K562 (cell line): ENCODE results near the gene N4BP2. TPM values are rescaled to one million over a fixed set of nuclear protein-coding genes. Genes with fewer than 3 reads are reported as not detected.

ENCODE experiments used
- ATAC-seq: fragments of 200-7000 bp; cut with Tn5 transposase; 3 replicates; pipeline ENCODE4 v1.9.1; 2020; ENCODE audit warnings: moderate library complexity
- BruUV-seq: library from RNA; stranded (reverse); fragments of 400-500 nt; replicated peaks from 2 replicates; lab custom pipeline; 2021; lab: Mats Ljungman, UMichigan
- CTCF ChIA-PET: fragments of 300-600 bp; formaldehyde crosslinking; extraction: SDS; loops from one replicate; lab custom pipeline; 2021; ENCODE audit warnings: low intra/inter-chr PET ratio; lab: Yijun Ruan, JAX
- POLR2A ChIA-PET: fragments of 300-600, 350-650 bp; sonication (Branson Sonifier 250); formaldehyde crosslinking; extraction: SDS; loops from one replicate; lab custom pipeline; 2021; ENCODE audit warnings: antibody characterized with exemption, inconsistent platforms; lab: Yijun Ruan, JAX
- DNase-seq, 4 experiments: peaks; one replicate each; pipeline versions ENCODE4 v3.0.0 to v3.0.0-alpha.2; 2011 to 2018; ENCODE audit warnings: low spot score in 3 of 4, mixed read lengths in 3 of 4; ENCODE audit errors: extremely low read depth in 1 of 4
- FAIRE-seq: peaks from 2 replicates; lab custom pipeline; 2011; peaks lifted over from hg19 to GRCh38; lab: Jason Lieb, UNC
- H2AFZ ChIP-seq: 2 replicates; pipeline ENCODE4 v1.6.0; 2011; ENCODE audit warnings: low read depth, low read length, control low read depth, inconsistent platforms
- H3K27ac ChIP-seq: fragments of 200-600 bp; 3 replicates; pipeline ENCODE4 v1.8.0; 2011; ENCODE audit warnings: low read depth, mild to moderate bottlenecking, control low read depth, inconsistent platforms, low read length, moderate library complexity, mixed read lengths; ENCODE audit errors: extremely low read depth
- H3K27me3 ChIP-seq, 2 experiments: fragments of 300-600 bp in 1 of 2; 2 replicates in 1 of 2; 3 replicates in 1 of 2; pipeline versions ENCODE4 v1.6.0 to v1.8.0; 2011; ENCODE audit warnings: inconsistent platforms in 2 of 2, low read length in 2 of 2, mild to moderate bottlenecking in 1 of 2, mixed read lengths in 1 of 2, moderate library complexity in 1 of 2; ENCODE audit not compliant: control insufficient read depth in 2 of 2, insufficient read depth in 2 of 2
- H3K36me3 ChIP-seq: fragments of 300-600 bp; 3 replicates; pipeline ENCODE4 v1.8.0; 2011; ENCODE audit warnings: mild to moderate bottlenecking, low read length, inconsistent platforms; ENCODE audit not compliant: control insufficient read depth, insufficient read depth
- H3K4me1 ChIP-seq, 2 experiments: fragments of 200-600 bp in 1 of 2; replicated peaks in 1 of 2; 2 replicates in 1 of 2; 3 replicates in 1 of 2; pipeline versions ENCODE4 v1.5.1 to v1.8.0; 2011; ENCODE audit warnings: inconsistent platforms in 2 of 2, low read length in 2 of 2, mild to moderate bottlenecking in 1 of 2, mixed read lengths in 1 of 2, moderate library complexity in 1 of 2; ENCODE audit not compliant: control insufficient read depth in 2 of 2, insufficient read depth in 2 of 2
- H3K4me2 ChIP-seq: 2 replicates; pipeline ENCODE4 v1.6.1; 2011; ENCODE audit warnings: low read length, control low read depth, inconsistent platforms, mixed read lengths; ENCODE audit not compliant: insufficient read depth
- H3K4me3 ChIP-seq: fragments of 200-600 bp; sonication (generic), shearing (Covaris generic); 2 replicates; pipeline ENCODE4 v1.5.1; 2016; ENCODE audit warnings: control low read depth, inconsistent platforms
- H3K79me2 ChIP-seq: fragments of 200-600 bp; 3 replicates; pipeline ENCODE4 v1.8.0; 2011; ENCODE audit warnings: low read length, inconsistent platforms; ENCODE audit not compliant: control insufficient read depth, insufficient read depth
- H3K9ac ChIP-seq, 2 experiments: 2 replicates each; pipeline versions ENCODE4 v1.6.0 to v1.6.1; 2011; ENCODE audit warnings: low read depth in 2 of 2, low read length in 2 of 2, control low read depth in 1 of 2, inconsistent platforms in 1 of 2, mild to moderate bottlenecking in 1 of 2, mixed read lengths in 1 of 2; ENCODE audit not compliant: insufficient read depth in 1 of 2
- H3K9me1 ChIP-seq: one replicate; pipeline ENCODE4 v1.6.0; 2011; ENCODE audit warnings: inconsistent platforms, mild to moderate bottlenecking, low read length, moderate library complexity; ENCODE audit not compliant: control insufficient read depth, insufficient read depth
- H3K9me3 ChIP-seq: replicated peaks from 2 replicates; pipeline ENCODE4 v1.5.1; 2011; ENCODE audit warnings: low read depth, low read length, inconsistent platforms; ENCODE audit not compliant: control insufficient read depth, insufficient read depth
- H4K20me1 ChIP-seq: replicated peaks from 2 replicates; pipeline ENCODE4 v1.6.1; 2011; ENCODE audit warnings: low read length, inconsistent platforms, mixed read lengths; ENCODE audit not compliant: control insufficient read depth, insufficient read depth
- DLX4 ChIP-seq: fragments of 250-450 bp; sonication (Bioruptor Pico); IDR thresholded peaks from 2 replicates; pipeline ENCODE4 v1.6.1; 2021; ENCODE audit warnings: mild to moderate bottlenecking
- E2F1 ChIP-seq: sonication (generic); formaldehyde crosslinking; IDR thresholded peaks from 2 replicates; pipeline ENCODE4 v1.8.1; 2023; ENCODE audit warnings: mild to moderate bottlenecking, missing genetic modification reagents, moderate library complexity
- FOXA1 ChIP-seq: fragments of 450-650 bp; IDR thresholded peaks from 2 replicates; pipeline ENCODE4 v1.6.1; 2016; ENCODE audit warnings: mild to moderate bottlenecking, borderline replicate concordance
- KAT2B ChIP-seq: IDR thresholded peaks from one replicate; pipeline ENCODE4 v1.6.1; 2012; ENCODE audit warnings: low read depth, mild to moderate bottlenecking, control low read depth, inconsistent platforms, low read length, moderate library complexity
- MTA2 ChIP-seq: fragments of 450-650 bp; IDR thresholded peaks from 2 replicates; pipeline ENCODE4 v1.6.1; 2016; ENCODE audit warnings: low read depth
- NFE2 ChIP-seq: IDR thresholded peaks from 2 replicates; pipeline ENCODE4 v1.6.1; 2014; ENCODE audit warnings: antibody characterized with exemption, low read depth
- NFXL1 ChIP-seq: fragments of 450-650 bp; formaldehyde crosslinking; IDR thresholded peaks from 2 replicates; pipeline ENCODE4 v1.4.0; 2021; ENCODE audit warnings: mild to moderate bottlenecking
- POLR2A ChIP-seq: fragments of 450-650 bp; conservative IDR thresholded peaks from 2 replicates; pipeline ENCODE4 v1.6.1; 2016
- PYGO2 ChIP-seq: fragments of 450-650 bp; IDR thresholded peaks from 2 replicates; pipeline ENCODE4 v1.6.1; 2016; ENCODE audit warnings: mild to moderate bottlenecking, missing genetic modification characterization, moderate library complexity, missing compliant biosample characterization
- RBM25 ChIP-seq: fragments of 200-400 bp; formaldehyde crosslinking; IDR thresholded peaks from 2 replicates; pipeline ENCODE4 v1.6.1; 2018; ENCODE audit warnings: low read length, low read depth, moderate library complexity; ENCODE audit not compliant: severe bottlenecking
- RFX1 ChIP-seq: fragments of 450-650 bp; IDR thresholded peaks from 2 replicates; pipeline ENCODE4 v1.6.1; 2016; ENCODE audit warnings: mild to moderate bottlenecking, moderate library complexity
- ZNF282 ChIP-seq: sonication (generic); formaldehyde crosslinking; IDR thresholded peaks from 2 replicates; pipeline ENCODE4 v1.8.1; 2023; ENCODE audit warnings: missing genetic modification reagents
- ZNF316 ChIP-seq: fragments of 450-650 bp; IDR thresholded peaks from 2 replicates; pipeline ENCODE4 v1.6.1; 2016
- ZNF77 ChIP-seq: fragments of 250-450 bp; sonication (Bioruptor Pico); IDR thresholded peaks from 2 replicates; pipeline ENCODE4 v1.5.0; 2020
- WGBS: fragments of 100-300 bp; shearing (Covaris generic); methylation state at CpG from one replicate; pipeline ENCODE4 v1.1.6; 2016; ENCODE audit warnings: low coverage, mixed read lengths; ENCODE audit not compliant: insufficient coverage; ENCODE audit errors: missing lambda C conversion rate; 5-methylcytosine and 5-hydroxymethylcytosine counted together
- in situ Hi-C: fragments of 300-500 bp; cut with MboI; formaldehyde crosslinking; loops from 4 replicates; pipeline ENCODE4 v1.15.0; 2018; ENCODE audit warnings: inconsistent platforms, mixed read lengths
- intact Hi-C: fragments of 100-400 bp; cut with micrococcal nuclease; formaldehyde crosslinking; loops from 2 replicates; pipeline ENCODE4 v1.14.2; 2022
- polyA plus RNA-seq, 8 experiments: library from polyadenylated mRNA; depleted of rRNA in 4 of 8; stranded (reverse) in 5 of 8; unstranded in 3 of 8; fragments of >200 nt; fragmentation: Nextera tagmentation in 2 of 8; fragmentation: Illumina TruSeq in 1 of 8; extraction: Ambion mirVana in 2 of 8; extraction: Trizol in 1 of 8; gene quantifications; 2 replicates each; pipeline versions ENCODE4 v1.2.1 to v1.2.3, GENCODE V29; 2011 to 2014; ENCODE audit warnings: inconsistent platforms in 1 of 8, missing spikeins in 1 of 8
- total RNA-seq, 7 experiments: library from RNA; depleted of rRNA in 6 of 7; stranded (reverse); fragments of >200 nt in 6 of 7; fragmentation: Illumina TruSeq in 2 of 7; extraction: Trizol in 2 of 7; gene quantifications; 2 replicates each; pipeline versions ENCODE4 v1.2.1 to v1.2.3, GENCODE V29; 2011 to 2021; ENCODE audit warnings: low replicate concordance in 1 of 7
- TF ChIP-seq, protein P1 (sequence below): IDR thresholded peaks from 2 replicates; pipeline ENCODE4 v1.6.1; 2011; ENCODE audit not compliant: insufficient read length; ENCODE audit errors: extremely low read depth
- TF ChIP-seq, protein P2 (sequence below), 3 experiments: fragments of 200-800 bp in 1 of 3; sonication (Bioruptor generic) in 1 of 3; sonication (generic) in 1 of 3; formaldehyde crosslinking in 1 of 3; IDR thresholded peaks; 2 replicates each; pipeline versions ENCODE4 v1.6.1 to v1.8.0; 2016 to 2022; ENCODE audit warnings: mild to moderate bottlenecking in 2 of 3, missing compliant biosample characterization in 2 of 3, missing genetic modification characterization in 2 of 3, missing genetic modification reagents in 1 of 3

Gene N4BP2
- total and polyA plus RNA-seq, 9 of the 15 experiments (the other 6 are each of a cell fraction or from before 2014, with no cell fraction given) = 2.7 to 12.6 (median 7.6) TPM

GRCh38 chr4:40190019-40190418, 133.4 kb downstream of the N4BP2 start (continued):
- TF ChIP-seq, protein P1, sequence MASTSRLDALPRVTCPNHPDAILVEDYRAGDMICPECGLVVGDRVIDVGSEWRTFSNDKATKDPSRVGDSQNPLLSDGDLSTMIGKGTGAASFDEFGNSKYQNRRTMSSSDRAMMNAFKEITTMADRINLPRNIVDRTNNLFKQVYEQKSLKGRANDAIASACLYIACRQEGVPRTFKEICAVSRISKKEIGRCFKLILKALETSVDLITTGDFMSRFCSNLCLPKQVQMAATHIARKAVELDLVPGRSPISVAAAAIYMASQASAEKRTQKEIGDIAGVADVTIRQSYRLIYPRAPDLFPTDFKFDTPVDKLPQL = no peak
- no peak for TF ChIP-seq PYGO2 (tag)
- TF ChIP-seq, all 486 proteins: peak for 0

GRCh38 chr4:40190465-40190864, 133.8 kb downstream of the N4BP2 start:
- peak overlapping the region; percentile 22; the same call in 1 of the 2 replicates for H3K4me2 ChIP-seq
- ChIA-PET POLR2A (interaction anchor here (1.0 to 1.4 kb wide), 2 partner anchors 11 to 20 kb away, joined by 3 to 4 read pairs; no protein-coding TSS in a partner anchor), CTCF (no interaction called here)
- in situ Hi-C loops (no loop called here), intact Hi-C loops (no loop called here)
- H3K79me2 ChIP-seq = no peaks in the 10 kb centered on the region
- H3K36me3 ChIP-seq = no peaks in the 10 kb centered on the region
- H3K4me1 ChIP-seq = peaks cover 21 to 33% of the 10 kb centered on the region in 2 experiments
- BruUV-seq = no TSS peak
- H3K27ac ChIP-seq = no peak overlapping the region
- DNase-seq = no peak
- H3K9me1 ChIP-seq = no peaks in the 10 kb centered on the region
- WGBS = 52% methylated on average over 5 of the region's 5 CpGs
- H3K27me3 ChIP-seq = no peaks in the 10 kb centered on the region
- TF ChIP-seq ZNF282 (CRISPR knock-in tag) (no peak), POLR2A (no peak), RFX1 (no peak), KAT2B (no peak), ZNF77 (CRISPR knock-in tag) (no peak), RBM25 (peak; percentile 59), FOXA1 (no peak), NFXL1 (CRISPR knock-in tag) (no peak), NFE2 (peak; percentile 44), ZNF316 (0 out of 2 replicates have a peak, but pooled peaks have one; percentile 26), MTA2 (no peak), E2F1 (CRISPR knock-in tag) (no peak), DLX4 (no peak)
- TF ChIP-seq, protein P2, sequence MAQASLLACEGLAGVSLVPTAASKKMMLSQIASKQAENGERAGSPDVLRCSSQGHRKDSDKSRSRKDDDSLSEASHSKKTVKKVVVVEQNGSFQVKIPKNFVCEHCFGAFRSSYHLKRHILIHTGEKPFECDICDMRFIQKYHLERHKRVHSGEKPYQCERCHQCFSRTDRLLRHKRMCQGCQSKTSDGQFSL (CRISPR knock-in tag; IDR thresholded peaks at IDR 0.05) = no peak
- TF ChIP-seq, protein P2 (tag; IDR thresholded peaks at IDR 0.05) = no peak
- no peaks in the 10 kb centered on the region for H4K20me1 ChIP-seq
- ATAC-seq = no peak
- FAIRE-seq = no peak
- no peaks in the 10 kb centered on the region for H3K9me3 ChIP-seq
- H3K4me3 ChIP-seq = no peak overlapping the region
- H3K9ac ChIP-seq = no peak overlapping the region
- peak overlapping the region; percentile 80 for H2AFZ ChIP-seq
